Karpas-422 (cell line): ENCODE results near the gene TRPM8. TPM values are rescaled to one million over a fixed set of nuclear protein-coding genes. Genes with fewer than 3 reads are reported as not detected.
"Not testable (repeated sequence)": the region's sequence is repeated elsewhere in the genome, so short reads cannot be mapped to it uniquely, and the experiment has no call there.

Experiments
- DNase-seq: peaks from one replicate; pipeline ENCODE4 v3.0.0-alpha.2; 2015
- H2AFZ ChIP-seq: fragments of 200-600 bp; sonication (generic); 2 replicates; pipeline ENCODE4 v1.6.1; 2014; ENCODE audit warnings: antibody characterized with exemption, low read length, mixed read lengths
- H3K27ac ChIP-seq: fragments of 200-600 bp; sonication (generic); 2 replicates; pipeline ENCODE4 v1.5.1; 2014; ENCODE audit warnings: mild to moderate bottlenecking, low read length, moderate library complexity
- H3K27me3 ChIP-seq: fragments of 200-600 bp; sonication (generic); 2 replicates; pipeline ENCODE4 v1.6.1; 2014; ENCODE audit warnings: low read length, mixed read lengths
- H3K36me3 ChIP-seq: fragments of 200-600 bp; sonication (generic); 2 replicates; pipeline ENCODE4 v1.6.1; 2014; ENCODE audit warnings: low read length, mixed read lengths; ENCODE audit not compliant: insufficient read depth
- H3K4me1 ChIP-seq: fragments of 200-600 bp; sonication (generic); 2 replicates; pipeline ENCODE4 v1.6.1; 2014; ENCODE audit warnings: mild to moderate bottlenecking, low read length, mixed read lengths
- H3K4me2 ChIP-seq: fragments of 200-600 bp; sonication (generic); 2 replicates; pipeline ENCODE4 v1.6.1; 2014; ENCODE audit warnings: low read length, low read depth, mild to moderate bottlenecking; ENCODE audit not compliant: poor library complexity, severe bottlenecking
- H3K4me3 ChIP-seq: fragments of 200-600 bp; sonication (generic); 2 replicates; pipeline ENCODE4 v1.5.1; 2014; ENCODE audit warnings: mild to moderate bottlenecking, antibody characterized with exemption, low read length, mixed read lengths
- H3K79me2 ChIP-seq: fragments of 200-600 bp; sonication (generic); 2 replicates; pipeline ENCODE4 v1.6.1; 2014; ENCODE audit warnings: mild to moderate bottlenecking, low read length, mixed read lengths
- H3K9ac ChIP-seq: fragments of 200-600 bp; sonication (generic); 2 replicates; pipeline ENCODE4 v1.6.0; 2014; ENCODE audit warnings: low read length
- H3K9me2 ChIP-seq: fragments of 200-600 bp; sonication (generic), shearing (Covaris generic); replicated peaks from 2 replicates; pipeline ENCODE4 v1.6.0; 2014; ENCODE audit warnings: mild to moderate bottlenecking, low read length, moderate library complexity; ENCODE audit not compliant: insufficient read depth
- H3K9me3 ChIP-seq: fragments of 300-700, 200-600 bp; sonication (generic); 2 replicates; pipeline ENCODE4 v1.6.1; 2014; ENCODE audit warnings: low read length, mixed read lengths
- H4K20me1 ChIP-seq: fragments of 200-600 bp; sonication (generic); 2 replicates; pipeline ENCODE4 v1.6.1; 2014; ENCODE audit warnings: mild to moderate bottlenecking, antibody characterized with exemption, low read length, low read depth; ENCODE audit not compliant: insufficient read depth
- total RNA-seq: library from RNA; depleted of rRNA; stranded (reverse); fragments of >200 nt; shearing (Covaris generic); gene quantifications from 2 replicates; pipeline ENCODE4 v1.2.3, GENCODE V29; 2014; ENCODE audit warnings: low replicate concordance; rRNA removed

Gene TRPM8
- not detected in 2 replicates for total RNA-seq

DNA sequence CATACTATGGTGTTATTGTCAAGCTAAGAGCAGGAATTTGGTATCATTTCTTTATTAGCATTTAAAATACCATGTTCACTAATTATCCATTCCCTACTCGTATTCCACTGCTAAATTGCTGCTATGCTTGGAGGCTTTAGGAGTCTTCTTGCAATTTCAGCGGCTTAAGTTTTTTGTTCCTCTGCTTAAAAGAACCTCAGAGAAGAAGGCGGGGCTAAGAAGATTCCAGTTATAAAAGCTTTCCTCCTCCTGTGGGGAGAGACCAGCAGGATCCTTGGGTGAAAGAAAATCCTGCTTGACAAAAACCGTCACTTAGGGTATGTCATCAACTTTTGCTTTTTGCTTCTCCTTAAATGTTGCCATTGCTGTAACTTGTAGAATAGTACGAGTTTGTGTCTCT lies at the start of gene TRPM8:
TRPM8 (plus strand) TSS at position 258 of the 400 bp plus-strand sequence. CDS start 9,165 bp downstream, outside the sequence.
- DNase-seq: no peak
- no peak within 1 kb of the TSS for H3K9ac ChIP-seq
- H2AFZ ChIP-seq: no peak within 1 kb of the TSS
- H3K27ac ChIP-seq: no peak within 1 kb of the TSS
- no peak within 1 kb of the TSS for H3K4me3 ChIP-seq
- no peak within 1 kb of the TSS for H3K4me2 ChIP-seq
- H3K79me2 ChIP-seq: no peaks in the 10 kb centered on the region
- H3K9me2 ChIP-seq: no peaks in the 10 kb centered on the region
- no peaks in the 10 kb centered on the region for H3K4me1 ChIP-seq
- no peaks in the 10 kb centered on the region for H3K9me3 ChIP-seq
- no peaks in the 10 kb centered on the region for H3K27me3 ChIP-seq
- no peaks in the 10 kb centered on the region; the same call in 1 of the 2 replicates for H4K20me1 ChIP-seq
- H3K36me3 ChIP-seq: no peaks in the 10 kb centered on the region

DNA sequence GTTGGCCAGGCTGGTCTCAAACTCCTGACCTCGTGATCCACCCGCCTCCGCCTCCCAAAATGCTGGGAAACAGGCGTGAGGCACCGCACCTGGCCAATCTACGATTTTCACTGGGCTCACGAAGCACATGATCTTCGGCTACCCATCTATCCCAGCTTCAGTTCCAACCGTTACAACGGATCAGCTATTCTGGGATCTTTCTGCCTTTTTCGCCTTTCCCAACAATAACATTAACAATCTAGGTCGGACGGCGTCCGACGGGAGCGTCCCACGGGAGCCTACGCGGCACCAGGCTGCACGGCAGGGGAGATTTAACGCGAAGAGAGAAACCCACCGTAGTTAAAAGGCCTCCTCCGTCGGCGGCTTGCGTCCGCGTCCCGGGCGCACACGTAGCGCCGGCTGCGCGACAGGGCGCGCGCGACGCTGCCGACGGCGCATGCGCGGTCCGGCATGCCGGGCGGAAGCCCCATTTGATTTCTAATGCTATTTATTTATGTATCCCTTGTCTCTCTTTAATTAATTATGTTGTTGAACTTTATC lies 49.1 kb upstream of the TRPM8 start, which contains the start of gene MSL3B:
MSL3B (minus strand) TSS at position 394 of the 540 bp plus-strand sequence.
- peak within 1 kb of the TSS; percentile 81 for H3K4me3 ChIP-seq

DNA sequence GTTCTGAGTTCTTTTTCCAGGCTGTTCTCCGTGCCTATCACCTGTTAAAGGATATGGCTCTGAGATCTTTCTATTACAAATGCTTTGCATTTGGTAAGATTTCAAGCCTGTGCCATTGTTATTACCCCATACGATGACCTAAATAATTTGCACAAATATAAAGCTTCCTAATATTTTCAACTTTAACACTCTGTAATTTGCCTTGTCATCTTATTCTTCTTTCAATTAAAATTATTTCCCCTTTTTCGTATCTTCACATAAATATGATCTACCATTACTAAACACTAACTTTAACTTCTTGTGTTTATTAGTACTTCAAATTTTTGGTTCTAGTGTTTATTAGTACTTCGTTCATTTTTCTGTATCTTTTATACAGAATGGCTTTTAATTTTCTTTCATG lies 45.7 kb upstream of the TRPM8 start:
- Histone ChIP-seq H3K27me3 (no peaks in the 10 kb centered on the region; the same call in none of the 2 replicates), H3K79me2 (no peaks in the 10 kb centered on the region), H2AFZ (no peak overlapping the region), H3K9ac (no peak overlapping the region), H3K36me3 (no peaks in the 10 kb centered on the region), H3K4me1 (peaks cover 9% of the 10 kb centered on the region), H3K9me3 (peaks cover 5% of the 10 kb centered on the region; the same call in 1 of the 2 replicates), H3K27ac (no peak overlapping the region), H3K4me2 (no peak overlapping the region), H3K9me2 (no peaks in the 10 kb centered on the region), H3K4me3 (no peak overlapping the region), H4K20me1 (no peaks in the 10 kb centered on the region)
- no peak for DNase-seq

More for the DNA sequence above, 49.1 kb upstream of the TRPM8 start, which contains the start of gene MSL3B:
- Histone ChIP-seq H3K36me3 (no peaks in the 10 kb centered on the region), H3K27me3 (no peaks in the 10 kb centered on the region; the same call in none of the 2 replicates), H3K79me2 (no peaks in the 10 kb centered on the region), H3K9ac (peak within 1 kb of the TSS; percentile 85), H3K4me2 (peak within 1 kb of the TSS; percentile 70), H2AFZ (peak within 1 kb of the TSS; percentile 93), H3K4me1 (peaks cover 9% of the 10 kb centered on the region), H3K9me3 (peaks cover 5% of the 10 kb centered on the region; the same call in 1 of the 2 replicates), H4K20me1 (no peaks in the 10 kb centered on the region), H3K9me2 (no peaks in the 10 kb centered on the region), H3K27ac (no peak within 1 kb of the TSS)
- DNase-seq: peak; percentile 87

DNA sequence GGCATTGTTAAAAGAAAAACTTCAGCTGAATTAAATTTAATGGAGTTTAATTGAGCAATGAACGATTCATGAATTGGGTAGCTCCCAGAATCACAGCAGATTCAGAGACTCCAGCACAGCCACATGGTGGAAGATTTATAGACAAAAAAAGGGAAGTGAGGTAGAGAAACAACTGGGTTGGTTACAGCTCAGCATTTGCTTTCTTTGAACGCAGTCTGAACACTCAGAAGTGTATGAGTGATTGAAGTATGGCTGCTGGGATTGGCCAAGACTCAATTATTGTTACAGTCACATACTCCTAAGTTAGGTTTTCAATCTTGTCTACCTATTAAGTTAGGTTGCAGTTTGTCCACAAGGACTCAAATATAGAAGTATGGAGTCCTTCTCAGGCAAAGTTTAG lies 45.0 kb upstream of the TRPM8 start:
- not testable (repeated sequence) for H3K27ac ChIP-seq, H3K4me2 ChIP-seq, H3K9ac ChIP-seq, H4K20me1 ChIP-seq, H3K4me3 ChIP-seq, H3K36me3 ChIP-seq, H3K4me1 ChIP-seq, H2AFZ ChIP-seq, H3K79me2 ChIP-seq, H3K9me3 ChIP-seq, H3K27me3 ChIP-seq, H3K9me2 ChIP-seq
- peak; percentile 54 for DNase-seq

DNA sequence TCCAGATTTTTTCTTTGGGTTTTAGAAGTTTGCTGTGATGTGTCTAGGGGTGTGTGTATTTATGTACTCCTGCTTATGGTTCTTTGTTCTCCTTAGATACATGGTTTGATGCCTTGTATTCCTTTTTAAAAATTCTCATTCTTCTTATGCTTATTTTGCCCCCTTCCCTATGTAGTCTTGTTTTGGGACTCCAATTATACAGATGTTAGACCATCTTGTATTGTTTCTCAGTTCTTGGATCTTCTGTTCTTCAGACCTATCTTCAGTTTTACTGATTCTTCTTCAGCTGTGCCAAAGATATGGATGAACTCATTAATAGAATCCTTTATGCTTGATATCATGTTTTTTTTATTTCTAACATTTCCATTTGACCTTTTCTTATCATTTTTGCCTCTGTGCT lies 34.8 kb upstream of the TRPM8 start:
- no peak for DNase-seq
- no peak overlapping the region for H3K27ac ChIP-seq
- H3K27me3 ChIP-seq: no peaks in the 10 kb centered on the region
- H3K36me3 ChIP-seq: no peaks in the 10 kb centered on the region
- H3K4me3 ChIP-seq: no peak overlapping the region
- H3K4me2 ChIP-seq: no peak overlapping the region
- no peaks in the 10 kb centered on the region for H3K4me1 ChIP-seq
- no peaks in the 10 kb centered on the region for H3K79me2 ChIP-seq
- no peaks in the 10 kb centered on the region for H4K20me1 ChIP-seq
- no peaks in the 10 kb centered on the region for H3K9me2 ChIP-seq
- H2AFZ ChIP-seq: no peak overlapping the region
- no peak overlapping the region for H3K9ac ChIP-seq
- H3K9me3 ChIP-seq: no peaks in the 10 kb centered on the region

DNA sequence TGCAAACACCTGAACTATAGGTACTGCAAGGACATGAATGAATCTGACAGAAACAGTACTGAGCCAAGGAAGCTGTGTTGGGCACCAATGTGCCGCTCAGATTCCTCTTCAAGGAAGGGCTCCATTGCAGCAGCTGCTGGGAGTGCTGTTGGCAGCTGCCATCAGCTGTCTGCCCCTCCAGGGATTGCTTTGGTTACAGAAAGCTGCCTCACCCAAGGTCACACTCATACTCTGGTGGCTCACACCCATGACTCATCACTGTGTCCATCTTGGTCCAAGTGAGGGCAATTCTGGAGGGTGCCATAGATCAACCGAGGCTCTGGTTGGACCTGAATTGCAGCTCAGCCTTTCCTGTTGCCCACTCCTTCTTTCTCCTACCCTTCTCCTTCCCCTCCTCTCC lies 24.4 kb upstream of the TRPM8 start:
- no peaks in the 10 kb centered on the region for H3K36me3 ChIP-seq

DNA sequence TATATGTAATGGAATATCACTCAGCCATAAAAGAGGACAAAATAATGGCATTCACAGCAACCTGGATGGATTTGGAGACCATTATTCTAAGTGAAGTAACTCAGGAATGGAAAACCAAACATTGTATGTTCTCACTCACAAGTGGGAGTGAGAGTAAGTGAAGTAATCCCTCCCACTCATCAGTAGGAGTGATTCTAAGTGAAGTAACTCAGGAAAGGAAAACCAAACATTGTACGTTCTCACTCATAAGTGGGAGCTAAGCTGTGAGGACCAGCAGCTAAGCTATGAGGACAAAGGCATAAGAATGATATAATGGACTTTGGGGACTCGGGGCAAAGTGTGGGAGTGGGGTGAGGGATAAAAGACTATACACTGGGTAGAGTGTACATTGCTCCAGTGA lies 20.9 kb upstream of the TRPM8 start:
- H3K9ac ChIP-seq, H3K4me1 ChIP-seq, H4K20me1 ChIP-seq, H3K9me3 ChIP-seq, DNase-seq, H3K27me3 ChIP-seq, H3K36me3 ChIP-seq, H3K9me2 ChIP-seq, H3K79me2 ChIP-seq, H3K27ac ChIP-seq, H3K4me2 ChIP-seq, H2AFZ ChIP-seq, H3K4me3 ChIP-seq: not testable (repeated sequence)

More for the DNA sequence above, 24.4 kb upstream of the TRPM8 start:
- Histone ChIP-seq H3K27me3 (no peaks in the 10 kb centered on the region), H3K4me1 (no peaks in the 10 kb centered on the region), H3K27ac (no peak overlapping the region), H3K9me2 (no peaks in the 10 kb centered on the region), H3K4me3 (no peak overlapping the region), H2AFZ (no peak overlapping the region), H3K79me2 (no peaks in the 10 kb centered on the region), H4K20me1 (no peaks in the 10 kb centered on the region), H3K4me2 (no peak overlapping the region), H3K9me3 (no peaks in the 10 kb centered on the region), H3K9ac (no peak overlapping the region)
- DNase-seq: no peak

DNA sequence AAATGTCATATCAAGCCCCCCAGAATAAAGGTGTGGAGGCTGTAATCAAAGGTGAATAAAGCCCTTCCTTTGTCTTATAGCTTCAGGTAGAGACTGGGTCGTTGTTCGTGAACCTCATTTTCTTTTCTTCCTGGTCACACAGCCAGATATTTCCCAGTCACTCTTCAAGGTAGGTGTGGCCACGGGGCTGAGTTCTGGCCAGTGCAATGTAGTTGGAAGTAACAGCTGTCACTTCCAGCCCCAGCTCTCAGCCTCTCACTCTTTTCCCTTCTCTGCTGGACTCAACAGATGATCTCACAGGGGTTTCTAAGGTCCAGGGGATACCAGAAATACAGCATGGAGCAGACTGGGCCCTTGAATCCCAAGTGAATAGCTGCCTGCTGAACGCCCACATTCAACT lies 15.8 kb upstream of the TRPM8 start:
- no peak overlapping the region for H3K4me3 ChIP-seq

More for the DNA sequence above, 15.8 kb upstream of the TRPM8 start:
- H3K27ac ChIP-seq: no peak overlapping the region
- H3K79me2 ChIP-seq: no peaks in the 10 kb centered on the region
- no peaks in the 10 kb centered on the region for H3K36me3 ChIP-seq
- H2AFZ ChIP-seq: no peak overlapping the region
- H3K9me2 ChIP-seq: no peaks in the 10 kb centered on the region
- no peak overlapping the region for H3K9ac ChIP-seq
- no peaks in the 10 kb centered on the region; the same call in 1 of the 2 replicates for H3K27me3 ChIP-seq
- H3K9me3 ChIP-seq: no peaks in the 10 kb centered on the region
- H3K4me2 ChIP-seq: no peak overlapping the region
- no peaks in the 10 kb centered on the region for H3K4me1 ChIP-seq
- no peaks in the 10 kb centered on the region for H4K20me1 ChIP-seq
- no peak for DNase-seq
